ENCODE data around the gene MYOF. TPM values are rescaled to one million over a fixed set of nuclear protein-coding genes. Genes with fewer than 3 reads are reported as not detected.
"Not testable (repeated sequence)": the region's sequence is repeated elsewhere in the genome, so short reads cannot be mapped to it uniquely, and the experiment has no call there.

Gene MYOF
- total and polyA plus RNA-seq, 2 donors from 2014 or later, result 11.5 to 134 TPM

DNA sequence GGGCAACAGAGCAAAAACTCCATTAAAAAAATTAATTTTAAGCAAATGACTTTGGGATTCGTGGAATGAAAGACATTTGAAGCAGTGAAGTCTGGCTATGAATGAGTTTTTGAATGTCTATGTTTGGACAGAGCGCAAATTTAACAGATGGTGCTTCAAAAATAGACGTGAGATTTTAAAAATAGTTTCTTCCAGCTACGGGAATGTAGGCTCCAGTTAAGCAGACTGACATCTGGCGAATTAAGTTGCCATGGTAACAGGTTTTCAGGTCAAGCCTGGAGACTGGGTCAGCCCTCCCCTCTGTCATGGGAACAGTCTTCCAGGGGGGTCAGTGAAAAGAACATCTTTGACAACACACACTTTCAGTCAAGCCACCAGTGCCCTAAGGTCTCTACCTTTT lies 62.0 kb downstream of the MYOF start:
- intact Hi-C loops (cut with DNase I), result no loop called here
- no peaks in the 10 kb centered on the region for H3K9me3 ChIP-seq (ENCODE audit: control insufficient read depth in 2 of 3, insufficient read depth in 1 of 3, low read length in 3 of 3)
- peaks cover 0 to 2% (median 0%) of the 10 kb centered on the region in 3 donors for H3K36me3 ChIP-seq (ENCODE audit: control insufficient read depth in 2 of 3, insufficient read depth in 3 of 3, low read length in 3 of 3)
- H3K9ac ChIP-seq (ENCODE audit: low read length in 3 of 3), result no peak overlapping the region
- peaks cover 2 to 6% (median 2%) of the 10 kb centered on the region in 3 donors for H3K4me1 ChIP-seq (ENCODE audit: control insufficient read depth in 2 of 3, insufficient read depth in 2 of 3, low read depth in 1 of 3, low read length in 3 of 3)
- DNase-seq (peak in 3 of 5 donors; percentile 27 to 79 (median 60)), FAIRE-seq (no peak)
- H3K27me3 ChIP-seq (ENCODE audit: control insufficient read depth, insufficient read depth, low read length), result no peaks in the 10 kb centered on the region
- TF ChIP-seq, protein P1, sequence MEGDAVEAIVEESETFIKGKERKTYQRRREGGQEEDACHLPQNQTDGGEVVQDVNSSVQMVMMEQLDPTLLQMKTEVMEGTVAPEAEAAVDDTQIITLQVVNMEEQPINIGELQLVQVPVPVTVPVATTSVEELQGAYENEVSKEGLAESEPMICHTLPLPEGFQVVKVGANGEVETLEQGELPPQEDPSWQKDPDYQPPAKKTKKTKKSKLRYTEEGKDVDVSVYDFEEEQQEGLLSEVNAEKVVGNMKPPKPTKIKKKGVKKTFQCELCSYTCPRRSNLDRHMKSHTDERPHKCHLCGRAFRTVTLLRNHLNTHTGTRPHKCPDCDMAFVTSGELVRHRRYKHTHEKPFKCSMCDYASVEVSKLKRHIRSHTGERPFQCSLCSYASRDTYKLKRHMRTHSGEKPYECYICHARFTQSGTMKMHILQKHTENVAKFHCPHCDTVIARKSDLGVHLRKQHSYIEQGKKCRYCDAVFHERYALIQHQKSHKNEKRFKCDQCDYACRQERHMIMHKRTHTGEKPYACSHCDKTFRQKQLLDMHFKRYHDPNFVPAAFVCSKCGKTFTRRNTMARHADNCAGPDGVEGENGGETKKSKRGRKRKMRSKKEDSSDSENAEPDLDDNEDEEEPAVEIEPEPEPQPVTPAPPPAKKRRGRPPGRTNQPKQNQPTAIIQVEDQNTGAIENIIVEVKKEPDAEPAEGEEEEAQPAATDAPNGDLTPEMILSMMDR (IDR thresholded peaks at IDR 0.05; ENCODE audit: borderline replicate concordance, extremely low read depth, insufficient read depth), result no peak
- H3K4me3 ChIP-seq (ENCODE audit: low read length in 3 of 3), result no peak overlapping the region
- H3K27ac ChIP-seq (ENCODE audit: low read depth in 2 of 2, low read length in 2 of 2), result no peak overlapping the region

GRCh38 chr10:93419016-93419415 lies 63.1 kb downstream of the MYOF start:
- H3K4me3 ChIP-seq (ENCODE audit: low read length in 3 of 3); H3K27ac ChIP-seq (ENCODE audit: low read depth in 2 of 2, low read length in 2 of 2); H3K9ac ChIP-seq (ENCODE audit: low read length in 3 of 3); H3K27me3 ChIP-seq (ENCODE audit: control insufficient read depth, insufficient read depth, low read length); FAIRE-seq; DNase-seq; H3K4me1 ChIP-seq (ENCODE audit: control insufficient read depth in 2 of 3, insufficient read depth in 2 of 3, low read depth in 1 of 3, low read length in 3 of 3); intact Hi-C loops (cut with DNase I); H3K36me3 ChIP-seq (ENCODE audit: control insufficient read depth in 2 of 3, insufficient read depth in 3 of 3, low read length in 3 of 3); H3K9me3 ChIP-seq (ENCODE audit: control insufficient read depth in 2 of 3, insufficient read depth in 1 of 3, low read length in 3 of 3): not testable (repeated sequence)

- Histone ChIP-seq H3K36me3 (ENCODE audit: control insufficient read depth in 2 of 3, insufficient read depth in 3 of 3, low read length in 3 of 3) (no peaks in the 10 kb centered on the region), H3K9ac (ENCODE audit: low read length in 3 of 3) (no peak overlapping the region), H3K27me3 (ENCODE audit: control insufficient read depth, insufficient read depth, low read length) (no peaks in the 10 kb centered on the region), H3K9me3 (ENCODE audit: control insufficient read depth in 2 of 3, insufficient read depth in 1 of 3, low read length in 3 of 3) (no peaks in the 10 kb centered on the region), H3K4me3 (ENCODE audit: low read length in 3 of 3) (no peak overlapping the region), H3K4me1 (ENCODE audit: control insufficient read depth in 2 of 3, insufficient read depth in 2 of 3, low read depth in 1 of 3, low read length in 3 of 3) (peaks cover 2 to 6% (median 2%) of the 10 kb centered on the region in 3 donors), H3K27ac (ENCODE audit: low read depth in 2 of 2, low read length in 2 of 2) (no peak overlapping the region)
- TF ChIP-seq, protein P1 (IDR thresholded peaks at IDR 0.05; ENCODE audit: borderline replicate concordance, extremely low read depth, insufficient read depth), result no peak
- DNase-seq (no peak), FAIRE-seq (no peak)
- intact Hi-C loops (cut with DNase I), result no loop called here
Observed at GRCh38 chr10:93417921-93418320, 64.2 kb downstream of the MYOF start.

GRCh38 chr10:93417266-93417665 lies 64.9 kb downstream of the MYOF start:
- Histone ChIP-seq H3K9me3 (ENCODE audit: control insufficient read depth in 2 of 3, insufficient read depth in 1 of 3, low read length in 3 of 3) (no peaks in the 10 kb centered on the region), H3K4me1 (ENCODE audit: control insufficient read depth in 2 of 3, insufficient read depth in 2 of 3, low read depth in 1 of 3, low read length in 3 of 3) (peaks cover 2 to 6% (median 2%) of the 10 kb centered on the region in 3 donors), H3K27me3 (ENCODE audit: control insufficient read depth, insufficient read depth, low read length) (no peaks in the 10 kb centered on the region), H3K27ac (ENCODE audit: low read depth in 2 of 2, low read length in 2 of 2) (no peak overlapping the region), H3K4me3 (ENCODE audit: low read length in 3 of 3) (no peak overlapping the region), H3K9ac (ENCODE audit: low read length in 3 of 3) (no peak overlapping the region), H3K36me3 (ENCODE audit: control insufficient read depth in 2 of 3, insufficient read depth in 3 of 3, low read length in 3 of 3) (no peaks in the 10 kb centered on the region)
- DNase-seq (peak in 2 of 5 donors; percentile 51 to 58), FAIRE-seq (no peak)
- intact Hi-C loops (cut with DNase I), result no loop called here
- TF ChIP-seq, protein P1 (IDR thresholded peaks at IDR 0.05; ENCODE audit: borderline replicate concordance, extremely low read depth, insufficient read depth), result no peak

All from kidney (tissue), 14 donors.